Mesenchymal stem cell (in vitro differentiated cells and primary cell): ENCODE data around the gene ZNF609.

ENCODE experiments used
- DNase-seq: peaks from one replicate; pipeline ENCODE4 v3.0.0-alpha.2; 2013
- H2AFZ ChIP-seq: one replicate; pipeline ENCODE4 v1.6.1; 2013; ENCODE audit warnings: low read depth, mild to moderate bottlenecking, control low read depth, inconsistent platforms, low read length, moderate library complexity
- H2AK5ac ChIP-seq: 2 replicates; pipeline ENCODE4 v1.6.1; 2013; ENCODE audit warnings: low read length, moderate library complexity, mild to moderate bottlenecking, inconsistent platforms; ENCODE audit not compliant: severe bottlenecking
- H2BK120ac ChIP-seq: one replicate; pipeline ENCODE4 v1.6.1; 2013; ENCODE audit warnings: low read depth, mild to moderate bottlenecking, inconsistent platforms, low read length, moderate library complexity
- H2BK12ac ChIP-seq, 2 experiments: one replicate each; pipeline ENCODE4 v1.6.1; 2013; ENCODE audit warnings: inconsistent platforms in 2 of 2, low read length in 2 of 2, mild to moderate bottlenecking in 2 of 2, moderate library complexity in 2 of 2, control low read depth in 1 of 2
- H2BK15ac ChIP-seq: one replicate; pipeline ENCODE4 v1.6.1; 2013; ENCODE audit warnings: mild to moderate bottlenecking, low read depth, inconsistent platforms; ENCODE audit not compliant: poor library complexity, severe bottlenecking
- H2BK5ac ChIP-seq: 2 replicates; pipeline ENCODE4 v1.6.1; 2013; ENCODE audit warnings: low read depth, mild to moderate bottlenecking, low read length, control low read depth, inconsistent platforms; ENCODE audit not compliant: poor library complexity, severe bottlenecking
- H3K14ac ChIP-seq, 2 experiments: one replicate each; pipeline ENCODE4 v1.6.1; 2013; ENCODE audit warnings: inconsistent platforms in 2 of 2, low read length in 2 of 2, control low read depth in 1 of 2, mild to moderate bottlenecking in 1 of 2, moderate library complexity in 1 of 2
- H3K18ac ChIP-seq, 2 experiments: one replicate each; pipeline ENCODE4 v1.6.1; 2013; ENCODE audit warnings: inconsistent platforms in 2 of 2, low read length in 2 of 2, control low read depth in 1 of 2, low read depth in 1 of 2, mild to moderate bottlenecking in 1 of 2
- H3K23ac ChIP-seq, 2 experiments: one replicate each; pipeline ENCODE4 v1.6.1; 2013; ENCODE audit warnings: inconsistent platforms in 2 of 2, low read length in 2 of 2, mild to moderate bottlenecking in 2 of 2, moderate library complexity in 2 of 2, control low read depth in 1 of 2
- H3K27ac ChIP-seq: 2 replicates; pipeline ENCODE4 v1.5.1; 2013; ENCODE audit warnings: mild to moderate bottlenecking, moderate library complexity, low read length, control low read depth, inconsistent platforms; ENCODE audit not compliant: poor library complexity, severe bottlenecking
- H3K27me3 ChIP-seq, 2 experiments: 2 replicates each; pipeline versions ENCODE4 v1.6.1 to v1.7.0; 2013; ENCODE audit warnings: low read length in 2 of 2, mild to moderate bottlenecking in 2 of 2, moderate library complexity in 2 of 2, control low read depth in 1 of 2, inconsistent platforms in 1 of 2; ENCODE audit not compliant: control insufficient read depth in 1 of 2, insufficient read depth in 1 of 2
- H3K36me3 ChIP-seq, 2 experiments: 2 replicates each; pipeline versions ENCODE4 v1.6.1 to v1.7.0; 2013; ENCODE audit warnings: low read length in 2 of 2, control low read depth in 1 of 2, inconsistent platforms in 1 of 2, low read depth in 1 of 2, mild to moderate bottlenecking in 1 of 2; ENCODE audit not compliant: insufficient read depth in 2 of 2, control insufficient read depth in 1 of 2
- H3K4ac ChIP-seq, 2 experiments: one replicate each; pipeline ENCODE4 v1.6.1; 2013; ENCODE audit warnings: inconsistent platforms in 2 of 2, low read length in 2 of 2, mild to moderate bottlenecking in 2 of 2, moderate library complexity in 2 of 2, control low read depth in 1 of 2, low read depth in 1 of 2
- H3K4me1 ChIP-seq: 2 replicates; pipeline ENCODE4 v1.6.1; 2013; ENCODE audit warnings: low read depth, low read length, control low read depth; ENCODE audit not compliant: control insufficient read depth, insufficient read depth
- H3K4me2 ChIP-seq: 2 replicates; pipeline ENCODE4 v1.6.1; 2013; ENCODE audit warnings: low read length, mild to moderate bottlenecking, inconsistent platforms; ENCODE audit not compliant: poor library complexity, severe bottlenecking
- H3K4me3 ChIP-seq, 2 experiments: 2 replicates each; pipeline versions ENCODE4 v1.5.1 to v1.7.0; 2013; ENCODE audit warnings: low read length in 2 of 2, mild to moderate bottlenecking in 2 of 2, control low read depth in 1 of 2, low read depth in 1 of 2; ENCODE audit not compliant: insufficient read depth in 1 of 2
- H3K79me1 ChIP-seq: replicated peaks from 2 replicates; pipeline ENCODE4 v1.6.1; 2013; ENCODE audit warnings: mild to moderate bottlenecking, control low read depth, low read length, inconsistent platforms; ENCODE audit not compliant: poor library complexity, severe bottlenecking
- H3K9ac ChIP-seq: 2 replicates; pipeline ENCODE4 v1.7.0; 2013; ENCODE audit warnings: mild to moderate bottlenecking, low read length, moderate library complexity
- H3K9me3 ChIP-seq: 2 replicates; pipeline ENCODE4 v1.7.0; 2013; ENCODE audit warnings: mild to moderate bottlenecking, low read length; ENCODE audit not compliant: control insufficient read depth
- H4K8ac ChIP-seq: one replicate; pipeline ENCODE4 v1.6.1; 2013; ENCODE audit warnings: inconsistent platforms, mild to moderate bottlenecking, low read length, moderate library complexity
- H4K91ac ChIP-seq: one replicate; pipeline ENCODE4 v1.6.1; 2013; ENCODE audit warnings: mild to moderate bottlenecking, low read length, inconsistent platforms
- WGBS: methylation state at CpG from one replicate; pipeline ENCODE4 v1.1.7; 2013; ENCODE audit warnings: mixed read lengths; 5-methylcytosine and 5-hydroxymethylcytosine counted together

Gene ZNF609

GRCh38 chr15:64461721-64462162 is 1.4 kb downstream of the ZNF609 start:
- Histone ChIP-seq H4K91ac (no peak overlapping the region), H3K27me3 (no peaks in the 10 kb centered on the region), H3K4ac (peak overlapping the region in 1 of 2 experiments; percentile 47), H3K4me1 (peaks cover 6% of the 10 kb centered on the region), H2BK120ac (no peak overlapping the region), H2BK15ac (no peak overlapping the region), H3K14ac (peak overlapping the region in 1 of 2 experiments; percentile 23), H2BK5ac (no peak overlapping the region), H3K18ac (peak overlapping the region; percentile 52 to 80), H2AFZ (no peak overlapping the region), H2BK12ac (peak overlapping the region in 1 of 2 experiments; percentile 11), H3K4me3 (peak overlapping the region in 1 of 2 experiments; percentile 87), H3K4me2 (peak overlapping the region; percentile 81), H3K36me3 (peaks cover 7 to 16% of the 10 kb centered on the region in 2 experiments), H3K9ac (peak overlapping the region; percentile 86), H4K8ac (no peak overlapping the region), H3K9me3 (no peaks in the 10 kb centered on the region), H3K23ac (no peak overlapping the region), H2AK5ac (peak overlapping the region; percentile 35), H3K79me1 (peaks cover 3% of the 10 kb centered on the region), H3K27ac (peak overlapping the region; percentile 69)
- no peak for DNase-seq
- WGBS, result 1% methylated on average over 5 of the region's 5 CpGs

- H3K4me3 ChIP-seq, result peak overlapping the region in 1 of 2 experiments; percentile 87
- H3K14ac ChIP-seq, result no peak overlapping the region
- no peak overlapping the region for H3K27ac ChIP-seq
- H4K8ac ChIP-seq, result no peak overlapping the region
- H2BK12ac ChIP-seq, result no peak overlapping the region
- no peaks in the 10 kb centered on the region for H3K9me3 ChIP-seq
- H2BK120ac ChIP-seq, result no peak overlapping the region
- no peak overlapping the region for H3K18ac ChIP-seq
- no peaks in the 10 kb centered on the region for H3K27me3 ChIP-seq
- H3K4ac ChIP-seq, result no peak overlapping the region
- H3K79me1 ChIP-seq, result peaks cover 4% of the 10 kb centered on the region
- H4K91ac ChIP-seq, result no peak overlapping the region
- H3K4me1 ChIP-seq, result peaks cover 8% of the 10 kb centered on the region
- no peak overlapping the region for H2BK5ac ChIP-seq
- no peak overlapping the region for H3K23ac ChIP-seq
- no peak overlapping the region for H2AFZ ChIP-seq
- H2BK15ac ChIP-seq, result no peak overlapping the region
- H3K9ac ChIP-seq, result peak overlapping the region; percentile 86
- no peak overlapping the region for H2AK5ac ChIP-seq
- DNase-seq, result no peak
- H3K36me3 ChIP-seq, result peaks cover 7 to 12% of the 10 kb centered on the region in 2 experiments
- no peak overlapping the region for H3K4me2 ChIP-seq
These were observed 2.1 kb downstream of the ZNF609 start for GRCh38 chr15:64462492-64462891.

GRCh38 chr15:64464276-64465005 is 4.1 kb downstream of the ZNF609 start:
- no peak overlapping the region for H2AFZ ChIP-seq
- peaks cover 10% of the 10 kb centered on the region for H3K79me1 ChIP-seq
- no peak overlapping the region for H3K14ac ChIP-seq
- H3K4me1 ChIP-seq, result peaks cover 15% of the 10 kb centered on the region
- no peak overlapping the region for H3K4me2 ChIP-seq
- no peak overlapping the region for H3K4me3 ChIP-seq
- no peaks in the 10 kb centered on the region for H3K9me3 ChIP-seq
- peaks cover 4 to 8% of the 10 kb centered on the region in 2 experiments for H3K36me3 ChIP-seq
- DNase-seq, result no peak
- H4K8ac ChIP-seq, result no peak overlapping the region
- H4K91ac ChIP-seq, result no peak overlapping the region
- no peak overlapping the region for H2BK120ac ChIP-seq
- H3K18ac ChIP-seq, result no peak overlapping the region
- H2BK5ac ChIP-seq, result no peak overlapping the region
- no peak overlapping the region for H2BK12ac ChIP-seq
- peak overlapping the region; percentile 10 for H3K9ac ChIP-seq
- H2AK5ac ChIP-seq, result no peak overlapping the region
- H3K23ac ChIP-seq, result no peak overlapping the region
- no peak overlapping the region for H3K4ac ChIP-seq
- no peak overlapping the region for H2BK15ac ChIP-seq
- no peak overlapping the region for H3K27ac ChIP-seq
- 94% methylated on average over 3 of the region's 3 CpGs for WGBS
- no peaks in the 10 kb centered on the region for H3K27me3 ChIP-seq

- H3K4me2 ChIP-seq, result no peak overlapping the region
- H3K79me1 ChIP-seq, result peaks cover 13% of the 10 kb centered on the region
- no peak overlapping the region for H2BK12ac ChIP-seq
- no peak overlapping the region for H3K18ac ChIP-seq
- H3K36me3 ChIP-seq, result peaks cover 4 to 11% of the 10 kb centered on the region in 2 experiments
- no peak overlapping the region for H2BK15ac ChIP-seq
- H4K8ac ChIP-seq, result no peak overlapping the region
- H3K27me3 ChIP-seq, result no peaks in the 10 kb centered on the region
- no peak overlapping the region for H3K27ac ChIP-seq
- no peak overlapping the region for H2BK5ac ChIP-seq
- H3K23ac ChIP-seq, result no peak overlapping the region
- H3K9me3 ChIP-seq, result no peaks in the 10 kb centered on the region
- H3K14ac ChIP-seq, result no peak overlapping the region
- H3K9ac ChIP-seq, result no peak overlapping the region
- peaks cover 17% of the 10 kb centered on the region for H3K4me1 ChIP-seq
- no peak overlapping the region for H4K91ac ChIP-seq
- H3K4me3 ChIP-seq, result no peak overlapping the region
- WGBS, result 67% methylated on average over 1 of the region's 4 CpGs
- no peak for DNase-seq
- no peak overlapping the region for H2BK120ac ChIP-seq
- H2AK5ac ChIP-seq, result no peak overlapping the region
- H3K4ac ChIP-seq, result no peak overlapping the region
- no peak overlapping the region for H2AFZ ChIP-seq
These were observed 6.2 kb downstream of the ZNF609 start for GRCh38 chr15:64466408-64467141.
